GM18526 (cell line): ENCODE data around the gene ZHX3.

Source experiments
- POLR2A ChIP-seq: IDR thresholded peaks from 3 replicates; pipeline ENCODE4 v1.6.1; 2011; ENCODE audit not compliant: insufficient read length; ENCODE audit errors: extremely low read depth

ZHX3 gene

DNA sequence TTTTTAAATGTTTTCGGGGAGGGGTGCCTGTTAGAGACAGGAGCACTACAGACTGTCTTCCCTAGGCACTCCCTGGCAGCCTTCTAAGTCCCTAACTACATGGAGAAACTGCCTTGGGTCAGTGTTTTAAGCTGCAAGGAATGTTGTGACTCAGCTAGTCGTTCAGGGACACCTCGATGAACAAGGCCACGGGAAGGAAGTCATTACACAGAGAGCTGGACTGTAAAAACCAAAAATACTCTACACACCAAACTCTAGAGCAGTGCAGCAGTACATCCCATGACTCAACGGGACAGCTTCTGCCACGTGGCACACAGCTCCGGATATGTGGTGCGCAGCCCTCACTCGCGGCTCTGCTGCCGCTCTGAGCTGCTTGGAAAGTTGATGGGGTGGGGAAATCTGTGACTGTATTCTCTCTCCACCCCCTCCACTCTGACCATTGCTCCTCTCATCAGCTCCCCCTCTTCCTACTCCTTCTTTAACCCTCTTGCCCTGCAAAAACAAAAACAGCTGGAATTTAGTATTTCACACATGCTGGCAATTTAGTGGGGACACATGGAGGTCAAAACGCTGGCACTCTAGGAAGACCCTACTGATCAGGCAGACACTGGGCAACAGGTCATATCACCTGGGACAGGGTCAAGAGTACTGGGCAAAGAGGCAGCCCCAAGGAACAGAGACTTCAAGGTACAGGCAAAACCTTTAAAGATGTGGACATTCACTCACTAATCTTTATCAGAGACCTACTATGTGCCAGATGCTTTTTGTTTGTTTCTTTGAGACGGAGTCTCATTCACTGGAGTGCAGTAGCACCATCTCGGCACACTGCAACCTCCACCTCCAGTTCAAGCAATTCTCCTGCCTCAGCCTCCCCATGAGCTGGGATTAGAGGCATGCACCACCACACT, 12.2 kb upstream of the ZHX3 start:
- TF ChIP-seq POLR2A, result no peak

DNA sequence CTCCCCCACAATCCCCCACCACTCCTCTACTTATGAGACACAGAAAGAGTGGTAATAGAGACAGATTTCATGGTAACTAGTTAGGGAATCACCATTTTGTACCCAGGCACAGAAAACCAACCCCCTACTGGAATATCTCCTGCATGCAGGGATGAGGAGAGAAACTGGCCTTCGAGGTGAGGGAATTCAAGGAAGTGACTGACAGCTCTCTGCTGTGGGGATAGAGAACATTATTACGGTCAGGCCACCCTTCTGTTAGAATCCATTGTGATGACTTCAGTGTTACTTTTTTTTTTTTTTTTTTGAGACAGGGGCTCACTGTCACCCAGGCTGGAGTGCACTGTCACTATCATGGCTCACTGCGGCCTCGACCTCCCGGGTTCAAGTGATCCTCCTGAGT, 9.6 kb upstream of the ZHX3 start:
- no peak for TF ChIP-seq POLR2A

DNA sequence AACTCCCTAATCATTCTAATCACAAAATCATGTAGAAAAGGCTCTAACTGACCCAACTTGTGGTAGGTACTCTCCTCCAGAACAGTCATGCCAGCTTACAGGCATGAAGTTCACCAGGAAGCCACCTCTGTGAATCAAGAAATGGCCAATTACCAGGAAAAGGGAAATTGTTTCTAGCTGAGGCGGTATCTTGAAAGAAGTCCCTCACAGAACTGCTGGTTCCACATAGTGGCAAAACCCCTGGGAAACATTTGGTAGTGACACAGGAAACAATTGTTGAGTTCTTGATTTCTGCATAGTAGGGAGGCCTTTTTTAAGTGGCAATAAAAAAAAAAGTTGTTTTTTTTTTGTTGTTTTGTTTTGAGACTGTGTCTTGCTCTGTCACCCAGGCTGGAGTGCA, 3.4 kb upstream of the ZHX3 start:
- TF ChIP-seq POLR2A, result no peak

DNA sequence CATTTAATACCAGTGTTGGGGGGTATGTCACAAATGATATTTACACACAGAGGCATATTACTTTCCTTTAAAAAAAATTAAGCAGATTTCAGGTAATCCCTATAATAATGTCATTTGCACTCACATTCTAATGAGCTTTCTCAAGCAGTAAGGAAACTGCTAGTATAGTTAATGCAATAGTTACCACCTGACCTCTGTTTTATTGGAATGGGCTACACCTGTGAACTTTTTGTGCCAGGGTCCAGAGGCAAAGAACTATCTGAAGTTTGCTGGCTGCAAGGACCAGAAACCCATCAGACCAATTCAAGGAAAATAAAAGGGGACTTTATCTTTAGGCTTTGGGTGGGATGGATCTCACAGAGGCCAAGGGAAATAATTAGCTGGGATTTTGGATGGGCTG, 2.9 kb upstream of the ZHX3 start:
- TF ChIP-seq POLR2A, result no peak

DNA sequence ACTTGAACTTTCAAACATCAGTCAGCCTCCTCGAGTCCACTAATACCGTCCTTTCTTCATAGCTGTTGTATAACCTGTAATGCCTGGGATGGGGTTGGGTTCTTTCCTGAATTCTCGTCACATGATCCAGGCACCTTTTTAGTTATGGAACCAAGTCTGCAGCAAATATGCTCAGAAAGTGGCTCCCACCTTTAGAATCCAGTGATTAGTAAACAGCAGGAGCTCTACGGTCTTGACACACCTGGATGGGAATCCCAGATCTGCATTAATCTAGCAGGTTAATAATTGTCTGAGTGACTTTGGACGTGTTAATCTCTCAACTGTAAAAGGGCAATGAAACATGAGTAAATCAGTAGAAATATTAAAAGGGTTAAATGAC, 729 bp upstream of the ZHX3 start:
- TF ChIP-seq POLR2A, result no peak

DNA sequence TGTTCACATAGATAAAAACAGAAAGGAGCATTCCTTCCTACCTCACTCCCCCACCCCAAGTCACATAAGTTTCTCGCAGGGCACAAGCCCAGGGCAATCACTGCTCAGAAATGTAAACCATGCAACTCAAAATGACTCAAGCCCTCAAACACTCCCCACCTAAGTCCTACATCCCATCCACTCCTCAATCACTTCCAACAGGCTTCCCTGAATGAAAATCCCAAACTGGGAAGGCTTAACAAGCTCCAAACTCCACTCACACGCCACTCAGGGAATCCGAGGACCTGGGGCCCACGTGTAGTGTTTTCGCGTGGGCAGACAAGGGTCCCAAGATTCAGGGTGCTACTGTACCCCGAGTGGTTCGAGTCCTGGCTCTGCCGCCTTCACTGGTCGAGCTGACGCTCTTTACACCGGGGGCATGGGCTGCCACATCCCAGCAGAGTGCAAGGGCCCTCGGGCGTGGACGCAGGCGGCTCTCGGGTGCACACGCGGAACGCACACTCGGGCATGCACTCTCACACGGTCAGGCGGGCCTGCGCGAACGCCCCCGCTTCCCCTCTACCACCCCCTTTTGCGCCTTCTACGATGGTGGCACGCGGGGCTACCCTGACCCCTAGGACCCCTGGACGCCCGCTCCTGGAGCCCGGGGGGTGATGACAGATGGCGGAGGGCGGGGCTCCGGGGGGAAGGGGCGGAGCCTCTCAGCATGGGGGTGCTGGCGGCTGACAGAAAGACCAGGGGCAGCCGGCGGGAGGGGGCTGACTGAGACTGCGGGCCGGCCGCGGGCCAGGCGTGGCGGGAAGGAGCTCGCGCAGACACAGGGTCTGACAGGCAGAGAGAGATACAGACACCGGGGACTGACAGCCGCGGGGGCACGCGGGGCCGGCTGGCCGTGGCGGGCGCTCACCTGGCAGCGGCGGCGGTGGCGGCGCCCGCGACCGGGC, 657 bp downstream of the ZHX3 start:
- TF ChIP-seq POLR2A, result no peak

DNA sequence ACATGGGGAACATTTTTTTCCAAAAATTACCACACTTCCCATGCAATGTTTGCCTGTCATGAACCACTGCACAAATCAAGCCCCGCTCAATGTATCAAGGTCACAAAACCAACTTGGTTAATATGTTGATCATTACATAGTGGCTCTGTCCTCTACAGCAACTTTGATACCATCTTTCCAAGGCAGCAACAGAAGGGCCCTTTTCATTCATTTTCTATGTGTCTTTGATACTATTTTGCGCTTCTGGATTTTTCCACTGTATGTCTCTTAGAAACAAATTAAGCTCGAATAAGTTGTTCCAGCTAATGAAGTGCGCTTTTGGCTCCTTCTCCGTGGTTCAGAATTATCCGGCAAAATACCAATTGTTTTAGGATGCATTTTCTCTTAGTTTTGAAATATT, 1.5 kb downstream of the ZHX3 start:
- no peak for TF ChIP-seq POLR2A

DNA sequence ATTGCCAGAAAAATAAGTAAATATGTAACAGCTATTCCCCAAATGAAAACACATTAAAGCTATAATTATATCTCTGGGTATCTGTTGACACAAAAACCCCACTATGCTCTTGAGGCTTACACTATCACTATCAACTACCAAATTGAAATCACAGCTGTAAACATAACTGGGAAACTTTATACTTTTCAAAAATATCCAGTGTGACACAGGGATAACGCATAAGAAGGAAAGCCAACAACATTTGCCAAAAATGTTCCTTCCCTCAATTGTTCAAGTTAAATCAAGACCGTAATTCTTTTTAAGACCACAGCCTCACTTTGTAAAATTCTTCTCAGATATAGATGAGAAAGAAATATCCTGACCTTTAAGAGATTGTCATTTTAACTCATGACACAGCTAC, 3.1 kb downstream of the ZHX3 start:
- TF ChIP-seq POLR2A, result no peak

DNA sequence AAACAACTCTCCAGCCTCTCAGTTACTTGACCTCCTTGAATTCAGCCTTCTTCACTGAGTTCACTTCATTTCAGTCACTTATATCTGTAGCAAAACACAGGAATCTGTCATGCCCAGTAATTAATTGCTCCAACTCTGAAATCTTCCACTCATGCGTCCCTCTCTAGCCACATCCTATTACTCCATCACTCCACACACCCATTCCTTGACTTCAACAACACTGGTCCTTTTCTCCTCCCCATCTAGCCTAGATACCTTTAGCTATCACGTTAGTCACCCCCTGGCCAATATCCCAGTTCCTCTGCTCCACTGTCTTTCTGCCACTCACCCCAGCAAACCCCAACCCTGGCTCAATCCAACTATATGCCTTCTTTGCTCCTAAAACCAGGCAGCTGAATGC, 7.7 kb downstream of the ZHX3 start:
- no peak for TF ChIP-seq POLR2A

DNA sequence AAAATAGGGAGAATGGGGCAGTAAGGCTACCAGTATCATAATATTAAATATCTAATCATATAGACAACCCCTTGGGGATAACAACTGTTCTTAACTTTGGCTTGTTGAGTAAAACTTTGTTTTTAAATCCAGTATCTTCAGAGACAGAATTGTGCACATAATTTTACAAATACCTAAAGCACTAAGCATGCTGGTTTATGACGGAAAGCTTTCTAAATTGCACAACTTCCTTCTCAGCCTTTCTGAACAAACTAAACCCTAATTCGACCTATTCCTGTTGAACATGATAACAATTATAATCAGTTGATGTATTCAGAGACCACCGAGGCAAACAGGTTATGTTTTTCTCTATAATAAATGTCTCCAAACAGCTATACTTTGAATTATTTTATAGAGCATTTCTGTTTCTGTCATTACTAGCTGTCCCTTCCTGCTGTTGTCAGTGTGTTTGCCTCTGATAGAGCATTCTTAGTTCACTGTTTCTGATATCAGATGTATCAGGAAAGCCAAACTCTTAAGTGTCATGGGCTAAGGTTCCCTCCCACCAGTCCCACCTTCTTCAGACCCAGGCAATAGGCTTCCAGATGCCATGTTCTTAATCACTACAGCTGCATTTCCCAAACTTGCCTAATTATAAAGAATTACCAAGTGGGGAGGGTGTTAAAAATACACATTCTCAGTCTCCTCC, 8.7 kb downstream of the ZHX3 start:
- TF ChIP-seq POLR2A, result no peak

DNA sequence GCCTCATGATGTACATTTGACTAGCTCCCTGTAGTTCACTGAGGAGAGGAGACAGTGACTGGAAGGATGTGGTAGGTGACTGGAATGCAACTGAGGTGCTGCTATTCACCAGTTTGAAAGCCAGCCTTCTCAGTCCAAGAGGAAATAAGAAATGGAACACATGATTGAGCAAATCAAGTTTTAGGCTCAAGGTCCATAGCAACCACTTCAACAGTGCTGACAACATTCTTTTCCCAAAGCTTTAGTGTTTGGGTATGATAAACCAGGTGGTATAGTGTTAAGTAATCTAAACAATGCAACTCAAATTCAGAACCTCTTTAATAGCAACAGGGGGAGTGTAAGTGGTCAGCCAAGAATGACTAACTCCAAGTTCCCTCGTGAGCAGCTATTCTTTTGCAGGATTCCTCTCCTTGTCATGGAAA, 9.2 kb downstream of the ZHX3 start:
- no peak for TF ChIP-seq POLR2A

DNA sequence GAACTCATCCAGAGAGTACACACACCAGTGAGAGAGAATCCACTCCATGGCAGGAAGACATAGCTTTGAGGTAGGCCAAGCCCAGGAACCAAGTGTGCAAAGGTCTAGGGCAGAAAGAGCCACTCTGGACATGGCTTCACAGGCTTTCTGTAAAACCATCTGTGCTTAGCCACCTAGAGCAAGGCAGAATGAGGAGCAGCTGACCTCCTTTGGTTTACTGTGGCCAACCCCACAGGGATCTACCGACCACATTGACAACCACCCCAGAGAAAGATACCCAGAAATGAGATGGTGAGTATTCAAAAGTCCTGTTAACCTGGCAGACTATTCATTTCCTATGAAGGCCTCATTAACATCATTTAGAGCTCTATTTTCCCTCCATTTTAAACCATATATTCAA, 10.5 kb downstream of the ZHX3 start:
- TF ChIP-seq POLR2A, result no peak

DNA sequence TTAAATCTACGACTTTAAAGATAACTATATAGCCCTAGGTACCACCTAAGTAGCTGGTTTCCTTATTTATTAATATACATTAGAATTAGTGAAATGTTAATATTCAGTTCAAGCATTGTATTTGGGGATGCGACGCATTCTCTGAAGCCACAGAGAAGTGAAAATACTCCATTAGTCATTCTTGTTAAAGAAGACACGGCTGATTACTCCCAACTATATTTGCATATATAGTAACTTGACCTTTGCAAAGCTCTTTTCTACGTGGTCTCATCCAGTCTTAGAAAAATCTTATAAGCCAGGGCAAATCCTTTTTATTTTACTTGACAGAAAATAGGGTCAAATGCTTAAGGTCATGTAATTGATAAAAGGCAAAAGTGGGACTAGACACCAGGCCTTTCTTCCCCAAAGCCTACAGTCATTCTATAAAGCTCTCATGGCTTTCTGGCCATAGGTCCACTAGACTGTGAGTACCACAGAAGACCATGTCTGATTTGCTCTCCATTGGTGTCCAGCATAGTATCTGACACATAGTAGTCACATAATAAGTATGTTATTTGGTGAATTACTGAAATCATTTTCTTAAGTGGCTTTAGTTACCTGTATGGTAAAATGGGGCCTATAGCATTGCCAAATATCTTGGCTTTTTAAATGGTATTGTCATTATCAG, 11.3 kb downstream of the ZHX3 start:
- no peak for TF ChIP-seq POLR2A

DNA sequence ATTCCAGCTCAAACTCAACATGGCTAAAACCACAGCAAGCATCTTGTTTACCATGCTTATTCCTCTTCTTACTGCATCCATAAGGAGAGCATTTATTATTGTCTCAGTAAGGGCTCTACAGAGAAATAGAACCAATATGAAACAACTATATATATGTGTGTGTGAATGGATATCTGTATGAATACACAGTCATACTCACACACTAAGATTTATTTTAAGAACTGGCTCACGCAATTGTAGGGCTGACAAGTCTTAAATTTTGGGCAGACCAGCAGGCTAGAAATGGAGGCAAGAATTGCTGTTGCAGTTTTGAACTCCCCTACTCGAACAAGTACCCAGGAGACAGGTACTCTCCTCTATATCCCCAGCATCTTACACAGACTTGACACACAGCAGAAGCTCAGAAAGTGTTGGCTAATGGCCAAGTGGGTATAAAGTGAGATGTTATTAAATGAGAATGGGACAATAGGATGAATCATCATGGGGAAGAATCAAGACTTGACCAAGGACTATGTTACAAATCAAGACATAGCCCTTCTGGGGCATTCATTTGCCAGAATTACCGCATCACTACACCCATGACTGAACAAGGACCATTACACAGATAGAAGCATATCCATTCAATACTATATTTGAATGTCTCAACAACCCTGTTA, 13.0 kb downstream of the ZHX3 start:
- TF ChIP-seq POLR2A, result no peak

DNA sequence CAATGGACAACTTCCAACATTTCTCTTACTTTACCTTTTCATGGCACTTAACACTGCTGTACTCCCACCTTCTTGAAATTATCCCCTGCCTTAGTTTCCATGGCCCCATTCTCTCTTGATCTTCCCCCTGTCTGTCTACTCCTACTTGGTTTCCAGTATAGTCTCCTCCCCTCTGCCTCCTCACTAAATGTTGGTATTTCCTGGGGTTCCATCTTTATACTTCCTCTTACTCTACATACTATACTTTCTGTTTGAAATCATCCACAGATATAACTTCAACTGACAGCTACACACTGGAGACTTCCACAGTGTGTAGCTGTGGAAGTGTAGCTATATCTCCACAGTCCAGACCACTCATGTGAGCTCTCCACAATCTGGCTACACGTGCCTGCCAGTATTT, 13.5 kb downstream of the ZHX3 start:
- TF ChIP-seq POLR2A, result no peak

DNA sequence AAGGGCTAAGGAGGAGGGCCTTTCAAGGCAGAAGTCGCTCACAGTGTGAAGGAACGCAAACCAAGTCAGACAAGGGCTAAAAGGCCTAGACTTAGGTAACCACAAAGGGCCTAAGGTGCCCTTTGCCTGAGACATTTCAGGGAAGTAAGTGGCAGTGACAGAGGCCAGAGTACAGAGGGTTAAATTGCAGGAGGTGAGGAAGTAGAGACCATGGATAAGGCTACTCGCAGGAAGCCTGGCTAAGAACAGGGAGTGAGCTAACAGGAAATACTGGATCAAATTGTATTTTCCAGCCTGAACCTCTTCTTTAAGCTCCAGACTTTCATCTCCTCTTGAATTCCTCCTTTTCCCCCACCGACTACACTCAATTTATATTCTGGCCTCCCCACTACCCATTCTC, 16.6 kb downstream of the ZHX3 start:
- no peak for TF ChIP-seq POLR2A
